Measurements from ENCODE around the gene INPP5A. TPM values are rescaled to one million over a fixed set of nuclear protein-coding genes. Genes with fewer than 3 reads are reported as not detected.

The INPP5A gene
- polyA plus RNA-seq, 2 donors = 9.2 to 12.7 TPM

- Histone ChIP-seq H3K27me3 (ENCODE audit: control insufficient read depth in 1 of 2, insufficient read depth in 2 of 2, low read length in 2 of 2) (no peaks in the 10 kb centered on the region), H3K36me3 (ENCODE audit: control insufficient read depth in 2 of 2, insufficient read depth in 2 of 2, low read length in 1 of 2) (no peaks in the 10 kb centered on the region), H3K9me3 (ENCODE audit: control insufficient read depth in 2 of 2, insufficient read depth in 1 of 2, low read depth in 1 of 2, low read length in 1 of 2) (peaks cover 0 to 8% of the 10 kb centered on the region in 2 donors), H3K4me3 (ENCODE audit: low read depth in 1 of 2, low read length in 2 of 2) (no peak overlapping the region), H3K27ac (ENCODE audit: low read depth in 2 of 2, low read length in 1 of 2) (no peak overlapping the region), H3K4me1 (ENCODE audit: control insufficient read depth in 2 of 2, insufficient read depth in 2 of 2, low read length in 1 of 2) (peaks cover 0 to 2% of the 10 kb centered on the region in 2 donors)
- 60 to 68% methylated on average over 11 of the region's 11 CpGs for WGBS, 2 donors
These were observed 42.5 kb upstream of the INPP5A start for GRCh38 chr10:132494866-132495630.

- no peaks in the 10 kb centered on the region for H3K27me3 ChIP-seq (ENCODE audit: control insufficient read depth in 1 of 2, insufficient read depth in 2 of 2, low read length in 2 of 2)
- H3K4me3 ChIP-seq (ENCODE audit: low read depth in 1 of 2, low read length in 2 of 2) = no peak overlapping the region
- H3K9me3 ChIP-seq (ENCODE audit: control insufficient read depth in 2 of 2, insufficient read depth in 1 of 2, low read depth in 1 of 2, low read length in 1 of 2) = peaks cover 0 to 4% of the 10 kb centered on the region in 2 donors
- peaks cover 0 to 2% of the 10 kb centered on the region in 2 donors for H3K4me1 ChIP-seq (ENCODE audit: control insufficient read depth in 2 of 2, insufficient read depth in 2 of 2, low read length in 1 of 2)
- WGBS, 2 donors = 76 to 77% methylated on average over 13 of the region's 13 CpGs
- H3K36me3 ChIP-seq (ENCODE audit: control insufficient read depth in 2 of 2, insufficient read depth in 2 of 2, low read length in 1 of 2) = no peaks in the 10 kb centered on the region
- no peak overlapping the region for H3K27ac ChIP-seq (ENCODE audit: low read depth in 2 of 2, low read length in 1 of 2)
These were observed 41.1 kb upstream of the INPP5A start for GRCh38 chr10:132496360-132497062.

GRCh38 chr10:132497063-132497680 lies 40.4 kb upstream of the INPP5A start:
- 68 to 75% methylated on average over 30 of the region's 30 CpGs for WGBS, 2 donors

GRCh38 chr10:132497861-132498561 lies 39.6 kb upstream of the INPP5A start:
- Histone ChIP-seq H3K4me3 (ENCODE audit: low read depth in 1 of 2, low read length in 2 of 2) (no peak overlapping the region), H3K27me3 (ENCODE audit: control insufficient read depth in 1 of 2, insufficient read depth in 2 of 2, low read length in 2 of 2) (no peaks in the 10 kb centered on the region), H3K27ac (ENCODE audit: low read depth in 2 of 2, low read length in 1 of 2) (no peak overlapping the region), H3K9me3 (ENCODE audit: control insufficient read depth in 2 of 2, insufficient read depth in 1 of 2, low read depth in 1 of 2, low read length in 1 of 2) (peaks cover 0 to 4% of the 10 kb centered on the region in 2 donors), H3K4me1 (ENCODE audit: control insufficient read depth in 2 of 2, insufficient read depth in 2 of 2, low read length in 1 of 2) (peaks cover 0 to 2% of the 10 kb centered on the region in 2 donors), H3K36me3 (ENCODE audit: control insufficient read depth in 2 of 2, insufficient read depth in 2 of 2, low read length in 1 of 2) (no peaks in the 10 kb centered on the region)
- 73 to 83% methylated on average over 17 of the region's 17 CpGs for WGBS, 2 donors

More at GRCh38 chr10:132497063-132497680, 40.4 kb upstream of the INPP5A start:
- Histone ChIP-seq H3K9me3 (ENCODE audit: control insufficient read depth in 2 of 2, insufficient read depth in 1 of 2, low read depth in 1 of 2, low read length in 1 of 2) (peaks cover 0 to 4% of the 10 kb centered on the region in 2 donors), H3K27ac (ENCODE audit: low read depth in 2 of 2, low read length in 1 of 2) (no peak overlapping the region), H3K4me1 (ENCODE audit: control insufficient read depth in 2 of 2, insufficient read depth in 2 of 2, low read length in 1 of 2) (peaks cover 0 to 2% of the 10 kb centered on the region in 2 donors), H3K27me3 (ENCODE audit: control insufficient read depth in 1 of 2, insufficient read depth in 2 of 2, low read length in 2 of 2) (no peaks in the 10 kb centered on the region), H3K4me3 (ENCODE audit: low read depth in 1 of 2, low read length in 2 of 2) (no peak overlapping the region), H3K36me3 (ENCODE audit: control insufficient read depth in 2 of 2, insufficient read depth in 2 of 2, low read length in 1 of 2) (no peaks in the 10 kb centered on the region)

- H3K27ac ChIP-seq (ENCODE audit: low read depth in 2 of 2, low read length in 1 of 2) = no peak overlapping the region
- 83 to 88% methylated on average over 15 of the region's 15 CpGs for WGBS, 2 donors
- peaks cover 0 to 2% of the 10 kb centered on the region in 2 donors for H3K4me1 ChIP-seq (ENCODE audit: control insufficient read depth in 2 of 2, insufficient read depth in 2 of 2, low read length in 1 of 2)
- no peaks in the 10 kb centered on the region for H3K36me3 ChIP-seq (ENCODE audit: control insufficient read depth in 2 of 2, insufficient read depth in 2 of 2, low read length in 1 of 2)
- no peak overlapping the region for H3K4me3 ChIP-seq (ENCODE audit: low read depth in 1 of 2, low read length in 2 of 2)
- peaks cover 0 to 4% of the 10 kb centered on the region in 2 donors for H3K9me3 ChIP-seq (ENCODE audit: control insufficient read depth in 2 of 2, insufficient read depth in 1 of 2, low read depth in 1 of 2, low read length in 1 of 2)
- H3K27me3 ChIP-seq (ENCODE audit: control insufficient read depth in 1 of 2, insufficient read depth in 2 of 2, low read length in 2 of 2) = no peaks in the 10 kb centered on the region
These were observed 38.8 kb upstream of the INPP5A start for GRCh38 chr10:132498562-132499366.

- Histone ChIP-seq H3K36me3 (ENCODE audit: control insufficient read depth in 2 of 2, insufficient read depth in 2 of 2, low read length in 1 of 2) (no peaks in the 10 kb centered on the region), H3K9me3 (ENCODE audit: control insufficient read depth in 2 of 2, insufficient read depth in 1 of 2, low read depth in 1 of 2, low read length in 1 of 2) (peaks cover 0 to 4% of the 10 kb centered on the region in 2 donors), H3K27me3 (ENCODE audit: control insufficient read depth in 1 of 2, insufficient read depth in 2 of 2, low read length in 2 of 2) (no peaks in the 10 kb centered on the region), H3K4me1 (ENCODE audit: control insufficient read depth in 2 of 2, insufficient read depth in 2 of 2, low read length in 1 of 2) (peaks cover 0 to 2% of the 10 kb centered on the region in 2 donors), H3K27ac (ENCODE audit: low read depth in 2 of 2, low read length in 1 of 2) (no peak overlapping the region), H3K4me3 (ENCODE audit: low read depth in 1 of 2, low read length in 2 of 2) (no peak overlapping the region)
- WGBS, 2 donors = 87 to 93% methylated on average over 10 of the region's 10 CpGs
These were observed 38.3 kb upstream of the INPP5A start for GRCh38 chr10:132499367-132499685.

- no peaks in the 10 kb centered on the region for H3K27me3 ChIP-seq (ENCODE audit: control insufficient read depth in 1 of 2, insufficient read depth in 2 of 2, low read length in 2 of 2)
- no peak overlapping the region for H3K27ac ChIP-seq (ENCODE audit: low read depth in 2 of 2, low read length in 1 of 2)
- H3K4me1 ChIP-seq (ENCODE audit: control insufficient read depth in 2 of 2, insufficient read depth in 2 of 2, low read length in 1 of 2) = peaks cover 0 to 2% of the 10 kb centered on the region in 2 donors
- WGBS, 2 donors = 80% methylated on average over 14 of the region's 14 CpGs
- H3K9me3 ChIP-seq (ENCODE audit: control insufficient read depth in 2 of 2, insufficient read depth in 1 of 2, low read depth in 1 of 2, low read length in 1 of 2) = peaks cover 0 to 4% of the 10 kb centered on the region in 2 donors
- no peak overlapping the region for H3K4me3 ChIP-seq (ENCODE audit: low read depth in 1 of 2, low read length in 2 of 2)
- H3K36me3 ChIP-seq (ENCODE audit: control insufficient read depth in 2 of 2, insufficient read depth in 2 of 2, low read length in 1 of 2) = no peaks in the 10 kb centered on the region
These were observed 36.7 kb upstream of the INPP5A start for GRCh38 chr10:132500781-132501415.

- no peaks in the 10 kb centered on the region for H3K27me3 ChIP-seq (ENCODE audit: control insufficient read depth in 1 of 2, insufficient read depth in 2 of 2, low read length in 2 of 2)
- WGBS, 2 donors = 83 to 84% methylated on average over 32 of the region's 32 CpGs
- H3K36me3 ChIP-seq (ENCODE audit: control insufficient read depth in 2 of 2, insufficient read depth in 2 of 2, low read length in 1 of 2) = no peaks in the 10 kb centered on the region
- no peak overlapping the region for H3K27ac ChIP-seq (ENCODE audit: low read depth in 2 of 2, low read length in 1 of 2)
- H3K4me3 ChIP-seq (ENCODE audit: low read depth in 1 of 2, low read length in 2 of 2) = no peak overlapping the region
- peaks cover 0 to 2% of the 10 kb centered on the region in 2 donors for H3K4me1 ChIP-seq (ENCODE audit: control insufficient read depth in 2 of 2, insufficient read depth in 2 of 2, low read length in 1 of 2)
- peaks cover 0 to 3% of the 10 kb centered on the region in 2 donors for H3K9me3 ChIP-seq (ENCODE audit: control insufficient read depth in 2 of 2, insufficient read depth in 1 of 2, low read depth in 1 of 2, low read length in 1 of 2)
These were observed 34.9 kb upstream of the INPP5A start for GRCh38 chr10:132502544-132503300.

Measured in esophagus (tissue), 2 donors.